AG08395 (cell line): ENCODE results near the gene CD200.
A peak's percentile ranks its signal among the peaks of the same experiment; 100 is the strongest.
"Not testable (repeated sequence)": the region's sequence is repeated elsewhere in the genome, so short reads cannot be mapped to it uniquely, and the experiment has no call there.

Experiments used
- DNase-seq: peaks from one replicate; pipeline ENCODE4 v3.0.0; 2012; ENCODE audit warnings: mixed read lengths, low spot score

Gene CD200

GRCh38 chr3:112360561-112360960 lies 27.6 kb downstream of the CD200 start:
- DNase-seq = no peak

GRCh38 chr3:112362221-112362620 lies 29.3 kb downstream of the CD200 start:
- DNase-seq = no peak

- DNase-seq = no peak
Observed at GRCh38 chr3:112364291-112364690, 31.3 kb downstream of the CD200 start.

GRCh38 chr3:112365035-112365434 lies 32.1 kb downstream of the CD200 start:
- DNase-seq = no peak

GRCh38 chr3:112365636-112366035 lies 32.7 kb downstream of the CD200 start:
- no peak for DNase-seq

GRCh38 chr3:112366522-112366921 lies 33.6 kb downstream of the CD200 start:
- DNase-seq = no peak

- DNase-seq = no peak
Observed at GRCh38 chr3:112371569-112371968, 38.6 kb downstream of the CD200 start.

- DNase-seq = no peak
Observed at GRCh38 chr3:112372396-112372795, 39.4 kb downstream of the CD200 start.

- DNase-seq = no peak
Observed at GRCh38 chr3:112373476-112373875, 40.5 kb downstream of the CD200 start.

- DNase-seq = no peak
Observed at GRCh38 chr3:112373924-112374323, 41.0 kb downstream of the CD200 start.

- no peak for DNase-seq
Observed at GRCh38 chr3:112374333-112374734, 41.4 kb downstream of the CD200 start.

- DNase-seq = no peak
Observed at GRCh38 chr3:112375117-112375516, 42.2 kb downstream of the CD200 start.

- no peak for DNase-seq
Observed at GRCh38 chr3:112376241-112376911, 43.4 kb downstream of the CD200 start.

GRCh38 chr3:112376992-112377391 lies 44.0 kb downstream of the CD200 start:
- DNase-seq = no peak

- DNase-seq = no peak
Observed at GRCh38 chr3:112377568-112378071, 44.7 kb downstream of the CD200 start.

- not testable (repeated sequence) for DNase-seq
Observed at GRCh38 chr3:112378347-112378746, 45.4 kb downstream of the CD200 start.

- peak; percentile 42 for DNase-seq
Observed at GRCh38 chr3:112379020-112379690, 46.2 kb downstream of the CD200 start.

GRCh38 chr3:112381673-112382542 lies 49.0 kb downstream of the CD200 start:
- DNase-seq = no peak

- DNase-seq = no peak
Observed at GRCh38 chr3:112382543-112383160, 49.7 kb downstream of the CD200 start.

GRCh38 chr3:112384769-112385168 lies 51.8 kb downstream of the CD200 start:
- no peak for DNase-seq

- DNase-seq = no peak
Observed at GRCh38 chr3:112388972-112389371, 56.0 kb downstream of the CD200 start.

GRCh38 chr3:112389961-112390360 lies 57.0 kb downstream of the CD200 start:
- DNase-seq = no peak
